CD14-positive monocyte (primary cell): ENCODE results near the gene LRG1. TPM values are rescaled to one million over a fixed set of nuclear protein-coding genes. Genes with fewer than 3 reads are reported as not detected.

Source experiments
- DNase-seq, 3 donors: peaks; one replicate each; pipeline ENCODE4 v3.0.0-alpha.2; 2011 to 2022
- H2AFZ ChIP-seq: 2 replicates; pipeline ENCODE4 v1.6.0; 2012; ENCODE audit warnings: mild to moderate bottlenecking, low read depth, low read length, inconsistent platforms; ENCODE audit not compliant: insufficient read depth, poor library complexity, severe bottlenecking
- H3K27ac ChIP-seq, 2 donors: 1 replicate in 1 of 2; 2 replicates in 1 of 2; pipeline ENCODE4 v1.5.1; 2012 to 2013; ENCODE audit warnings: low read length in 2 of 2, control low read depth in 1 of 2, inconsistent platforms in 1 of 2, low read depth in 1 of 2, mild to moderate bottlenecking in 1 of 2
- H3K27me3 ChIP-seq, 2 donors: one replicate each; pipeline versions ENCODE4 v1.6.0 to v1.6.1; 2011 to 2013; ENCODE audit warnings: low read length in 2 of 2; ENCODE audit not compliant: control insufficient read depth in 2 of 2, insufficient read depth in 2 of 2
- H3K36me3 ChIP-seq, 2 donors: replicated peaks in 1 of 2; 1 replicate in 1 of 2; 2 replicates in 1 of 2; pipeline versions ENCODE4 v1.5.1 to v1.6.1; 2012 to 2013; ENCODE audit warnings: low read length in 2 of 2, control low read depth in 1 of 2, inconsistent platforms in 1 of 2, mild to moderate bottlenecking in 1 of 2; ENCODE audit not compliant: insufficient read depth in 2 of 2, control insufficient read depth in 1 of 2
- H3K4me1 ChIP-seq, 2 donors: 1 replicate in 1 of 2; 2 replicates in 1 of 2; pipeline versions ENCODE4 v1.5.1 to v1.6.1; 2012 to 2013; ENCODE audit warnings: low read length in 2 of 2, control low read depth in 1 of 2, inconsistent platforms in 1 of 2, mild to moderate bottlenecking in 1 of 2, moderate library complexity in 1 of 2; ENCODE audit not compliant: insufficient read depth in 2 of 2, control insufficient read depth in 1 of 2
- H3K4me2 ChIP-seq: replicated peaks from 2 replicates; pipeline ENCODE3; 2012; ENCODE audit warnings: low read length, moderate library complexity, mild to moderate bottlenecking; ENCODE audit not compliant: poor library complexity, severe bottlenecking; ENCODE audit errors: extremely low read depth
- H3K4me3 ChIP-seq, 3 experiments: fragments of 200-600 bp in 1 of 3; sonication (generic) in 1 of 3; replicated peaks in 1 of 3; 1 replicate in 2 of 3; 2 replicates in 1 of 3; pipeline ENCODE4 v1.5.1; 2011 to 2013; ENCODE audit warnings: low read length in 3 of 3, mild to moderate bottlenecking in 3 of 3, control low read depth in 2 of 3, low read depth in 2 of 3, inconsistent platforms in 1 of 3, moderate library complexity in 1 of 3
- H3K79me2 ChIP-seq: 2 replicates; pipeline ENCODE4 v1.6.0; 2012; ENCODE audit warnings: mild to moderate bottlenecking, control low read depth, inconsistent platforms, low read length, moderate library complexity; ENCODE audit not compliant: insufficient read depth
- H3K9ac ChIP-seq: 2 replicates; pipeline ENCODE4 v1.6.0; 2017; ENCODE audit warnings: low read length, mild to moderate bottlenecking; ENCODE audit not compliant: insufficient read depth, poor library complexity, severe bottlenecking
- H3K9me3 ChIP-seq, 2 donors: replicated peaks in 1 of 2; 1 replicate in 1 of 2; 2 replicates in 1 of 2; pipeline versions ENCODE4 v1.5.1 to v1.6.1; 2012 to 2013; ENCODE audit warnings: low read length in 2 of 2, control low read depth in 1 of 2; ENCODE audit not compliant: control insufficient read depth in 1 of 2, insufficient read depth in 1 of 2
- H4K20me1 ChIP-seq: 2 replicates; pipeline ENCODE4 v1.6.0; 2012; ENCODE audit warnings: mild to moderate bottlenecking, low read length, control low read depth, moderate library complexity; ENCODE audit not compliant: insufficient read depth
- H3K27ac Mint-ChIP-seq, 7 donors: one replicate each; pipeline ENCODE4 v1.8.0; 2020; ENCODE audit warnings: mild to moderate bottlenecking in 7 of 7, mixed read lengths in 7 of 7, moderate library complexity in 6 of 7, inconsistent platforms in 2 of 7
- H3K27me3 Mint-ChIP-seq, 3 donors: one replicate each; pipeline ENCODE4 v1.8.0; 2021 to 2022; ENCODE audit warnings: low read depth in 3 of 3, mild to moderate bottlenecking in 3 of 3, mixed read lengths in 3 of 3, moderate library complexity in 3 of 3, inconsistent platforms in 1 of 3
- H3K36me3 Mint-ChIP-seq, 2 donors: one replicate each; pipeline ENCODE4 v1.8.0; 2020; ENCODE audit warnings: mixed read lengths in 2 of 2, inconsistent platforms in 1 of 2, mild to moderate bottlenecking in 1 of 2
- H3K4me1 Mint-ChIP-seq: one replicate; pipeline ENCODE4 v1.8.0; 2020; ENCODE audit warnings: mild to moderate bottlenecking, mixed read lengths
- H3K4me3 Mint-ChIP-seq, 2 donors: one replicate each; pipeline ENCODE4 v1.8.0; 2020; ENCODE audit warnings: mild to moderate bottlenecking in 2 of 2, mixed read lengths in 2 of 2, moderate library complexity in 1 of 2
- H3K9me3 Mint-ChIP-seq, 7 donors: one replicate each; pipeline ENCODE4 v1.8.0; 2020 to 2022; ENCODE audit warnings: mixed read lengths in 7 of 7, mild to moderate bottlenecking in 6 of 7, moderate library complexity in 6 of 7, inconsistent platforms in 2 of 7
- WGBS: methylation state at CpG from one replicate; pipeline ENCODE4 v1.1.5; 2013; ENCODE audit warnings: missing lambda C conversion rate; ENCODE audit not compliant: insufficient coverage; 5-methylcytosine and 5-hydroxymethylcytosine counted together
- intact Hi-C, 2 donors: fragments of 100-400 bp; cut with micrococcal nuclease; formaldehyde crosslinking; loops; one replicate each; pipeline versions ENCODE4 v1.15.0 to v1.15.1; 2023
- polyA plus RNA-seq, 3 donors: library from polyadenylated mRNA; depleted of rRNA in 1 of 3; unstranded in 2 of 3; stranded (reverse) in 1 of 3; fragments of 300-500 nt in 2 of 3; fragments of >200 nt in 1 of 3; fragmentation: Illumina TruSeq in 2 of 3; gene quantifications; 1 replicate in 2 of 3; 2 replicates in 1 of 3; pipeline ENCODE4 v1.2.3, GENCODE V29; 2012 to 2021
- TF ChIP-seq, protein P1 (sequence below): fragments of 200-600 bp; IDR thresholded peaks from one replicate; pipeline ENCODE4 v1.8.0; 2022; ENCODE audit warnings: antibody characterized with exemption, mild to moderate bottlenecking

Gene LRG1
- polyA plus RNA-seq, 3 donors: 5.5 to 50.1 (median 9.6) TPM

DNA sequence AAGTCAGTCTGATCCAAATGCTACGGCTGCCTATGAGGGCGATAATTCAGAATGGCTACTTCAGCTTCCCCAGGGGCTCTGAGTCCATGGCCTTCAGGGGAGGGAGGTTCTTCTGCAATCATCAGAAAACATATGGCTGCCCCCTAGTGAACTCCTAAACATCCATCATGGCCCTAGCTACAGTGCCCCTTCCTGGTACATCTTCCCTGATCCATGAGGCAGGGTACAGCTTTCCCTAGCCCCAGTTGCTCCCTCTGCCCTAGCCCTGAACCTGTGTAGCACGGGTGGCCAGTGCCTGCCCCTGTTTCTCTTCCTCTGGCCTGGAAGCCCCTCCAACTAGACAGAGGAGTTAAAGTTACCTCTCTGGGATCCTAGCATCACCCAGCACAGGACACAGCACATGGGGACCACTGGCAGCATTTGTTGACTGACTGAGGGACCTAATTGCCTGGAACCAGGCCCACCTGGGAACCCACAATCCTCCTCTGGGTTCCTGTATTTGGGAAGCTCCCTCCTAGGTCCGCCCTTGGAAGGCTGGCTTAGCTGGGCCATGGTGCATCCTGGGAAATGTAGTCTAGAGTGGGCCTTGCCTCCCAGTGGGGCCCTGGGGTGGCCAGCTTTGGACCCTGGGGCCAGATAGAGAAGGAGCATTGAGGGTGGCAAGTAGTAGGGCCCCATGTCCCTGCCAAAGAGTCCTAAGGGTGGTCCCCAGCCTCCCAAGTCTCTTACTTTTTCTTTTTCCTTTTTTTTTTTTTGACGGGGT is 37.4 kb upstream of the LRG1 start:
- no peaks in the 10 kb centered on the region for H4K20me1 ChIP-seq
- WGBS: 71% methylated on average over 2 of the region's 5 CpGs
- H3K27ac ChIP-seq: no peak overlapping the region
- DNase-seq: no peak
- peaks cover 0 to 19% of the 10 kb centered on the region in 2 donors for H3K9me3 ChIP-seq
- H3K36me3 Mint-ChIP-seq: peaks cover 3 to 4% of the 10 kb centered on the region in 2 donors
- H3K9me3 Mint-ChIP-seq: peaks cover 0 to 22% (median 4%) of the 10 kb centered on the region in 7 donors
- no peaks in the 10 kb centered on the region for H3K79me2 ChIP-seq
- no peaks in the 10 kb centered on the region for H3K36me3 ChIP-seq
- no peak overlapping the region for H3K4me2 ChIP-seq
- peaks cover 12% of the 10 kb centered on the region for H3K4me1 Mint-ChIP-seq
- intact Hi-C loops: loop anchor here (5.0 kb wide), 1 partner anchor 55 kb away; no protein-coding TSS in a partner anchor
- TF ChIP-seq, protein P1, sequence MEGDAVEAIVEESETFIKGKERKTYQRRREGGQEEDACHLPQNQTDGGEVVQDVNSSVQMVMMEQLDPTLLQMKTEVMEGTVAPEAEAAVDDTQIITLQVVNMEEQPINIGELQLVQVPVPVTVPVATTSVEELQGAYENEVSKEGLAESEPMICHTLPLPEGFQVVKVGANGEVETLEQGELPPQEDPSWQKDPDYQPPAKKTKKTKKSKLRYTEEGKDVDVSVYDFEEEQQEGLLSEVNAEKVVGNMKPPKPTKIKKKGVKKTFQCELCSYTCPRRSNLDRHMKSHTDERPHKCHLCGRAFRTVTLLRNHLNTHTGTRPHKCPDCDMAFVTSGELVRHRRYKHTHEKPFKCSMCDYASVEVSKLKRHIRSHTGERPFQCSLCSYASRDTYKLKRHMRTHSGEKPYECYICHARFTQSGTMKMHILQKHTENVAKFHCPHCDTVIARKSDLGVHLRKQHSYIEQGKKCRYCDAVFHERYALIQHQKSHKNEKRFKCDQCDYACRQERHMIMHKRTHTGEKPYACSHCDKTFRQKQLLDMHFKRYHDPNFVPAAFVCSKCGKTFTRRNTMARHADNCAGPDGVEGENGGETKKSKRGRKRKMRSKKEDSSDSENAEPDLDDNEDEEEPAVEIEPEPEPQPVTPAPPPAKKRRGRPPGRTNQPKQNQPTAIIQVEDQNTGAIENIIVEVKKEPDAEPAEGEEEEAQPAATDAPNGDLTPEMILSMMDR: no peak
- H3K4me3 Mint-ChIP-seq: no peak overlapping the region
- peaks cover 19 to 76% of the 10 kb centered on the region in 2 donors for H3K27me3 ChIP-seq
- no peak overlapping the region for H3K4me3 ChIP-seq
- H2AFZ ChIP-seq: no peak overlapping the region
- peaks cover 53 to 80% (median 73%) of the 10 kb centered on the region in 3 donors for H3K27me3 Mint-ChIP-seq
- H3K27ac Mint-ChIP-seq: peak overlapping the region in 1 of 7 donors; percentile 35
- no peaks in the 10 kb centered on the region for H3K4me1 ChIP-seq
- no peak overlapping the region for H3K9ac ChIP-seq

DNA sequence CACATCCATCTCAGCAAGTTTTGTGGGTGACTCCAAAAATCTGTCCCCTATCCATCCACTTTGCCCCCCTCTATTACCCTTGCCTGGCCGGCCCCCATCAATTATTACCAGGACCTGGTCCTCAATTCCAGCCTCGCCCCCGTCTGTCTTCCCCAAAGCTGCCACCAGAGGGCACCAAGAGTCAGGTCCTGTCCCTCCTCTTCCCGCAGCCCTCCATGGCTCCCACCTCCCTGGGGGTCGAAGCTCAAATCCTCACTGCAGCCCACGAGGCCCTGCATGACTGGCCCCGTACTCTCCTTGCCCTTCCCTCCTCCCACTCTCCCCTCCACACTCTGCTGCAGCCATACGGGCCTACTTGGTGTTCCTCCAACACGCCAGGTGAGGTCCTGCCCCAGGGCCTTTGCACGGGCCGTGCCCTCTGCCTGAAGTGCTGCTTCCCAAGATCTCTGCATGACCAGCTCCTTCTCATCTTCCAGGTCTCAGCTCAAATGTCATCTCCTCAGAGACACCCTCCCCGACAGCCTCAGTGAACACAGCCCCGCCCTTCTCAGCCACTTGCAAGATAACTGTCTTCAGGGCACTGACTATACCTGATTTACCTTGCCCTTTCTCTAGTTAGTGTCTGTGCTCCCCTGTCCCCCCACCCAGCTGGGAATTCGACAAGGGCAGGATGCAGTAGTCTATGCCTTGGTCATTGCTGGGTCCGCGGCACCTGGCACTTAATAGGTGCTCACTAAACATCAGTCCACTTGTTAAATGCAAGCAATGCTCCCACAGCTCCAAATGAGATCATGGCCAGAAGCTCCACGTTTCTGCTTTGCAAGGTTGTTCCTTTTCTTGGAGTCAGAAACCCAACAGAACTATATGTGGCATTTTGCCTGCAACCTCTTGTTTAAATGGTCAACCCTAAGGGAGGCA is 36.4 kb upstream of the LRG1 start:
- no peak overlapping the region for H2AFZ ChIP-seq
- intact Hi-C loops: loop anchor here (5.0 kb wide), 1 partner anchor 56 kb away; no protein-coding TSS in a partner anchor
- DNase-seq: peak; percentile 48 to 70 (median 62)
- H3K4me2 ChIP-seq: no peak overlapping the region
- H3K36me3 ChIP-seq: no peaks in the 10 kb centered on the region
- peaks cover 48 to 74% (median 68%) of the 10 kb centered on the region in 3 donors for H3K27me3 Mint-ChIP-seq
- H3K79me2 ChIP-seq: no peaks in the 10 kb centered on the region
- H3K27ac Mint-ChIP-seq: peak overlapping the region in 5 of 7 donors; percentile 18 to 80 (median 63)
- peaks cover 0 to 15% of the 10 kb centered on the region in 2 donors for H3K9me3 ChIP-seq
- H4K20me1 ChIP-seq: no peaks in the 10 kb centered on the region
- 63% methylated on average over 17 of the region's 17 CpGs for WGBS
- TF ChIP-seq, protein P1: peak; percentile 90
- no peaks in the 10 kb centered on the region for H3K36me3 Mint-ChIP-seq
- no peak overlapping the region for H3K4me3 ChIP-seq
- H3K4me1 Mint-ChIP-seq: peaks cover 12% of the 10 kb centered on the region
- peaks cover 14 to 70% of the 10 kb centered on the region in 2 donors for H3K27me3 ChIP-seq
- H3K9me3 Mint-ChIP-seq: peaks cover 0 to 20% (median 3%) of the 10 kb centered on the region in 7 donors
- H3K27ac ChIP-seq: no peak overlapping the region
- no peaks in the 10 kb centered on the region for H3K4me1 ChIP-seq
- no peak overlapping the region for H3K9ac ChIP-seq
- H3K4me3 Mint-ChIP-seq: peak overlapping the region in 1 of 2 donors; percentile 67
